DND-41 (cell line): ENCODE results near the gene WDR43.

ENCODE experiments used
- ATAC-seq: fragments of 200-7000 bp; cut with Tn5 transposase; 3 replicates; pipeline ENCODE4 v1.9.1; 2021; ENCODE audit warnings: low read depth; ENCODE audit not compliant: insufficient read depth
- DNase-seq: peaks from one replicate; pipeline ENCODE4 v3.0.0-alpha.2; 2020
- H2AFZ ChIP-seq: 2 replicates; pipeline ENCODE4 v1.6.0; 2012; ENCODE audit warnings: low read depth, low read length
- H3K27ac ChIP-seq: 2 replicates; pipeline ENCODE4 v1.5.1; 2012; ENCODE audit warnings: low read length, inconsistent platforms
- H3K27me3 ChIP-seq: fragments of 200-600 bp; sonication (generic); 2 replicates; pipeline ENCODE4 v1.6.0; 2012; ENCODE audit warnings: low read length, mild to moderate bottlenecking, inconsistent platforms; ENCODE audit not compliant: insufficient read depth, poor library complexity
- H3K36me3 ChIP-seq: 2 replicates; pipeline ENCODE4 v1.5.1; 2012; ENCODE audit warnings: low read length, inconsistent platforms; ENCODE audit not compliant: insufficient read depth
- H3K4me1 ChIP-seq: 2 replicates; pipeline ENCODE4 v1.5.1; 2012; ENCODE audit warnings: mild to moderate bottlenecking, low read length; ENCODE audit not compliant: insufficient read depth
- H3K4me2 ChIP-seq: 2 replicates; pipeline ENCODE4 v1.6.0; 2012; ENCODE audit warnings: mild to moderate bottlenecking, moderate library complexity, low read length, inconsistent platforms; ENCODE audit not compliant: insufficient read depth
- H3K4me3 ChIP-seq, 2 experiments: fragments of 200-600 bp in 1 of 2; shearing (Covaris generic) in 1 of 2; 2 replicates each; pipeline ENCODE4 v1.5.1; 2012 to 2016; ENCODE audit warnings: inconsistent platforms in 2 of 2, low read length in 2 of 2, mild to moderate bottlenecking in 2 of 2, low read depth in 1 of 2, moderate library complexity in 1 of 2
- H3K79me2 ChIP-seq: 2 replicates; pipeline ENCODE4 v1.6.0; 2012; ENCODE audit warnings: low read length, inconsistent platforms; ENCODE audit not compliant: insufficient read depth
- H3K9ac ChIP-seq: 2 replicates; pipeline ENCODE4 v1.6.0; 2012; ENCODE audit warnings: low read depth, mild to moderate bottlenecking, inconsistent platforms, low read length, moderate library complexity
- H3K9me3 ChIP-seq: 2 replicates; pipeline ENCODE4 v1.5.1; 2012; ENCODE audit warnings: low read length, moderate library complexity, mild to moderate bottlenecking, inconsistent platforms; ENCODE audit not compliant: insufficient read depth, severe bottlenecking
- H4K20me1 ChIP-seq: 2 replicates; pipeline ENCODE4 v1.6.0; 2012; ENCODE audit warnings: low read length; ENCODE audit not compliant: insufficient read depth
- EZH2 ChIP-seq: IDR thresholded peaks from 3 replicates; pipeline ENCODE4 v1.6.1; 2012; ENCODE audit warnings: borderline replicate concordance, low read depth, mild to moderate bottlenecking, moderate library complexity, low read length, inconsistent platforms; ENCODE audit not compliant: severe bottlenecking
- TF ChIP-seq, protein P1 (sequence below): IDR thresholded peaks from 2 replicates; pipeline ENCODE4 v1.5.1; 2012; ENCODE audit warnings: borderline replicate concordance, low read length, moderate library complexity, mild to moderate bottlenecking; ENCODE audit not compliant: poor library complexity, severe bottlenecking; ENCODE audit errors: extremely low read depth

The WDR43 gene

DNA sequence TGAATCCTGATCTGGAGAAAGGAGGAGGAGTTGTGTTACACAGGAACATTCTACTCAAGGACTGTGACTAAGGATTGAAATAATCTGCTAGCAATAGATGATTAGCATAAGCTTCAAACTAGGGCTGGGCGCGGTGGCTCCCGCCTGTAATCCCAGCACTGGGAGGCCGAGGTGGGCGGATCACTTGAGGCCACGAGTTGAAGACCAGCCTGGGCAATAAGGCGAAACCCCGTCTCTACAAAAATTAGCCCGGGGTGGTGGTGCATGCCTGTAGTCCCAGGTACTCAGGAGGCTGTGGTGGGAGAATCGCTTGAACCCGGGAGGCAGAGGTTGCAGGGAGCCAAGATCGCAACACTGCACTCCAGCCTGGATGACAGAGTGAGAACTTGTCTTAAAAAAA is 25.9 kb upstream of the WDR43 start:
- no peak for TF ChIP-seq EZH2
- TF ChIP-seq, protein P1, sequence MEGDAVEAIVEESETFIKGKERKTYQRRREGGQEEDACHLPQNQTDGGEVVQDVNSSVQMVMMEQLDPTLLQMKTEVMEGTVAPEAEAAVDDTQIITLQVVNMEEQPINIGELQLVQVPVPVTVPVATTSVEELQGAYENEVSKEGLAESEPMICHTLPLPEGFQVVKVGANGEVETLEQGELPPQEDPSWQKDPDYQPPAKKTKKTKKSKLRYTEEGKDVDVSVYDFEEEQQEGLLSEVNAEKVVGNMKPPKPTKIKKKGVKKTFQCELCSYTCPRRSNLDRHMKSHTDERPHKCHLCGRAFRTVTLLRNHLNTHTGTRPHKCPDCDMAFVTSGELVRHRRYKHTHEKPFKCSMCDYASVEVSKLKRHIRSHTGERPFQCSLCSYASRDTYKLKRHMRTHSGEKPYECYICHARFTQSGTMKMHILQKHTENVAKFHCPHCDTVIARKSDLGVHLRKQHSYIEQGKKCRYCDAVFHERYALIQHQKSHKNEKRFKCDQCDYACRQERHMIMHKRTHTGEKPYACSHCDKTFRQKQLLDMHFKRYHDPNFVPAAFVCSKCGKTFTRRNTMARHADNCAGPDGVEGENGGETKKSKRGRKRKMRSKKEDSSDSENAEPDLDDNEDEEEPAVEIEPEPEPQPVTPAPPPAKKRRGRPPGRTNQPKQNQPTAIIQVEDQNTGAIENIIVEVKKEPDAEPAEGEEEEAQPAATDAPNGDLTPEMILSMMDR, result no peak
- H3K4me2 ChIP-seq, result peak overlapping the region; percentile 94
- H2AFZ ChIP-seq, result no peak overlapping the region
- H3K27me3 ChIP-seq, result no peaks in the 10 kb centered on the region
- peak overlapping the region; percentile 84 to 97; a peak in 3 of 4 replicates for H3K4me3 ChIP-seq
- peaks cover 30% of the 10 kb centered on the region for H3K36me3 ChIP-seq
- no peak for DNase-seq
- no peak overlapping the region for H3K27ac ChIP-seq
- peaks cover 62% of the 10 kb centered on the region for H3K79me2 ChIP-seq
- peaks cover 47% of the 10 kb centered on the region for H3K4me1 ChIP-seq
- peak overlapping the region; percentile 87 for H3K9ac ChIP-seq
- no peaks in the 10 kb centered on the region for H3K9me3 ChIP-seq
- ATAC-seq, result no peak
- 0 out of 2 replicates have a peak, but pooled peaks cover 8% of the 10 kb centered on the region for H4K20me1 ChIP-seq

DNA sequence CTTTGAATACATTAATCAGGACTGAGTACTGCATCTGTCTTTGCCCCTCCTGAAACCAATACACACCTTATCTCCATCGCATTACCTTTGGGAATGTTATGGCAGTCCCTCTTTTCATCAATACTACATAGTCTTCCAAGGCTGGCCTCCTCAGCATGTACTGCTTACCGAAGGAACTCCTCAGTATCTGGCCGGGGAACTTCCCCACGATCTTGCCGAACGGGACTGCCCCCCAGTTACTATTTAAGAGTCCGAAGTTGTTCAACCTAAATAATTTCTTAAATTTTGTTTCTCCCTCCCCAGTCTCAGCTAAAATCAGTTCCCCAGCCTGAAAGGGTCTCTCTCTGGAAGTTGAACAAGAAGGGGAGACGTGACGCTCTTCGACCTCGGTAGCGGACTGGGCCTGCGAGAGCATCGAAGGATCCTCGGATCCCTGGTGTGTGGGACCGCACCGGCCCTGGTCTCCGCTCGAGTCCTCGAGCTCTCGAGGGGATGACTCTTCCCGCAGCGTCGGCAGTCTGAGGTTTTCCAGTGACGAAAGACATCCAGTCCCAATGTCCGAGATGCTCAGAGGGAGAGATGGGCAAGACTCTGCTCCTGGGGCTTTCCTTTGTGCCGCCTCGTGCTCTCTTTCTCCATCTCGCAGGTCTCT is 24.8 kb upstream of the WDR43 start:
- TF ChIP-seq EZH2, result no peak
- TF ChIP-seq, protein P1, result no peak
- H3K4me3 ChIP-seq, result peak overlapping the region; percentile 84 to 97
- no peaks in the 10 kb centered on the region for H3K27me3 ChIP-seq
- peaks cover 52% of the 10 kb centered on the region for H3K79me2 ChIP-seq
- H4K20me1 ChIP-seq, result 0 out of 2 replicates have a peak, but pooled peaks cover 8% of the 10 kb centered on the region
- H3K4me1 ChIP-seq, result peaks cover 44% of the 10 kb centered on the region
- H3K36me3 ChIP-seq, result peaks cover 24% of the 10 kb centered on the region
- H3K4me2 ChIP-seq, result peak overlapping the region; percentile 94
- H3K9me3 ChIP-seq, result no peaks in the 10 kb centered on the region
- H3K27ac ChIP-seq, result peak overlapping the region; percentile 89
- peak overlapping the region; percentile 93 for H2AFZ ChIP-seq
- DNase-seq, result no peak
- ATAC-seq, result peak; percentile 40
- H3K9ac ChIP-seq, result peak overlapping the region; percentile 87

- H2AFZ ChIP-seq, result peak within 1 kb of the TSS; percentile 93
- H3K9me3 ChIP-seq, result no peaks in the 10 kb centered on the region
- H3K79me2 ChIP-seq, result peaks cover 45% of the 10 kb centered on the region
Observed at GRCh38 chr2:28870146-28870891, 24.1 kb upstream of the WDR43 start, which contains the start of gene TRMT61B. TSS of gene TRMT61B (minus strand) at chr2:28870309. CDS start at chr2:28870277, 32 bp downstream.

More at GRCh38 chr2:28870146-28870891, 24.1 kb upstream of the WDR43 start, which contains the start of gene TRMT61B:
- TF ChIP-seq, protein P1, result peak; percentile 8
- no peak for TF ChIP-seq EZH2
- H4K20me1 ChIP-seq, result 0 out of 2 replicates have a peak, but pooled peaks cover 8% of the 10 kb centered on the region
- H3K4me2 ChIP-seq, result peak within 1 kb of the TSS; percentile 94
- peaks cover 19% of the 10 kb centered on the region for H3K36me3 ChIP-seq
- ATAC-seq, result peak; percentile 96
- peak within 1 kb of the TSS; percentile 89 for H3K27ac ChIP-seq
- H3K4me1 ChIP-seq, result peaks cover 40% of the 10 kb centered on the region
- peak within 1 kb of the TSS; percentile 87 for H3K9ac ChIP-seq
- H3K27me3 ChIP-seq, result no peaks in the 10 kb centered on the region
- H3K4me3 ChIP-seq, result peak within 1 kb of the TSS; percentile 84 to 97
- peak; percentile 94 for DNase-seq
